Breast epithelium (tissue), 3 donors: ENCODE data around the gene DOC2B.

Experiments used
- CTCF ChIP-seq, 3 donors: fragments of 450-650 bp; IDR thresholded peaks; one replicate each; pipeline ENCODE4 v1.5.1; 2016 to 2017; ENCODE audit warnings: antibody characterized with exemption in 3 of 3, mild to moderate bottlenecking in 3 of 3, moderate library complexity in 3 of 3
- POLR2A ChIP-seq: fragments of 450-650 bp; IDR thresholded peaks from one replicate; pipeline ENCODE4 v1.6.1; 2016; ENCODE audit warnings: antibody characterized with exemption, mild to moderate bottlenecking, moderate library complexity
- POLR2AphosphoS5 ChIP-seq, 3 donors: sonication (generic); formaldehyde crosslinking; IDR thresholded peaks; one replicate each; pipeline ENCODE4 v1.6.1; 2017; ENCODE audit warnings: antibody characterized with exemption in 3 of 3

- TF ChIP-seq CTCF (IDR thresholded peaks at IDR 0.05) (no peak), POLR2A (no peak), POLR2AphosphoS5 (IDR thresholded peaks at IDR 0.05) (no peak)
These were observed 24.4 kb upstream of the DOC2B start for GRCh38 chr17:205817-206216.
